HCT116 (cell line): ENCODE data around the gene USP2. TPM values are rescaled to one million over a fixed set of nuclear protein-coding genes. Genes with fewer than 3 reads are reported as not detected.

Experiments used
- ATAC-seq: fragments of 200-7000 bp; cut with Tn5 transposase; 2 replicates; pipeline ENCODE4 v1.9.1; 2020; ENCODE audit warnings: mild to moderate bottlenecking, moderate library complexity
- BruUV-seq: library from RNA; stranded (reverse); fragments of 400-500 nt; replicated peaks from 2 replicates; lab custom pipeline; 2021; lab: Mats Ljungman, UMichigan
- CTCF ChIA-PET: fragments of 300-600 bp; sonication (Branson Sonifier 250); formaldehyde crosslinking; loops from one replicate; lab custom pipeline; 2021; ENCODE audit warnings: antibody characterized with exemption; lab: Charles Lee
- POLR2A ChIA-PET: fragments of 300-600, 350-600 bp; sonication (Branson Sonifier 250); formaldehyde crosslinking; loops from one replicate; lab custom pipeline; 2021; ENCODE audit warnings: antibody characterized with exemption; lab: Charles Lee
- RAD21 ChIA-PET, 2 experiments: fragments of 300-600 bp; sonication (Branson Sonifier 250); formaldehyde crosslinking; loops; one replicate each; lab custom pipeline; 2023; ENCODE audit warnings: low total read pairs in 2 of 2; ENCODE audit not compliant: uncharacterized antibody in 2 of 2, unreplicated experiment in 2 of 2, low non-redundant PET in 1 of 2; lab: Charles Lee
- DNase-seq: peaks from one replicate; pipeline ENCODE4 v3.0.0-alpha.2; 2010; ENCODE audit warnings: low read depth, low spot score
- H2AFZ ChIP-seq: fragments of 200-600 bp; shearing (Covaris generic), sonication (generic); 2 replicates; pipeline ENCODE4 v1.6.1; 2017; ENCODE audit warnings: low read depth, mixed run types, mixed read lengths, antibody characterized with exemption, low read length; ENCODE audit not compliant: poor library complexity, severe bottlenecking
- H3K27ac ChIP-seq: 2 replicates; pipeline ENCODE4 v1.5.1; 2012; ENCODE audit warnings: low read depth, low read length
- H3K27me3 ChIP-seq: fragments of 200-600 bp; sonication (generic); 2 replicates; pipeline ENCODE4 v1.6.1; 2016; ENCODE audit warnings: mixed run types, low read length, mixed read lengths; ENCODE audit not compliant: insufficient read depth
- H3K36me3 ChIP-seq, 2 experiments: fragments of 200-500 bp in 1 of 2; fragments of 200-600 bp in 1 of 2; sonication (Bioruptor generic) in 1 of 2; sonication (generic) in 1 of 2; 2 replicates each; pipeline versions ENCODE4 v1.5.1 to v1.6.1; 2014 to 2016; ENCODE audit warnings: low read length in 2 of 2, inconsistent platforms in 1 of 2, mixed read lengths in 1 of 2, mixed run types in 1 of 2; ENCODE audit not compliant: insufficient read depth in 2 of 2, control insufficient read depth in 1 of 2
- H3K4me1 ChIP-seq, 2 experiments: fragments of 200-600 bp in 1 of 2; sonication (generic) in 1 of 2; 2 replicates each; pipeline versions ENCODE4 v1.5.1 to v1.6.1; 2012 to 2017; ENCODE audit warnings: low read length in 2 of 2, inconsistent platforms in 1 of 2, mild to moderate bottlenecking in 1 of 2, mixed read lengths in 1 of 2, mixed run types in 1 of 2, moderate library complexity in 1 of 2; ENCODE audit not compliant: insufficient read depth in 2 of 2, control insufficient read depth in 1 of 2
- H3K4me2 ChIP-seq: fragments of 200-600 bp; sonication (generic); 2 replicates; pipeline ENCODE4 v1.6.1; 2017; ENCODE audit warnings: mixed run types, low read length, mixed read lengths
- H3K4me3 ChIP-seq, 2 experiments: fragments of 200-600 bp in 1 of 2; sonication (generic) in 1 of 2; replicated peaks in 1 of 2; 2 replicates each; pipeline ENCODE4 v1.5.1; 2011 to 2016; ENCODE audit warnings: low read length in 2 of 2, control low read depth in 1 of 2, low read depth in 1 of 2, mild to moderate bottlenecking in 1 of 2, mixed read lengths in 1 of 2, mixed run types in 1 of 2
- H3K79me2 ChIP-seq: fragments of 200-600 bp; sonication (generic); 2 replicates; pipeline ENCODE4 v1.6.1; 2017; ENCODE audit warnings: mild to moderate bottlenecking, mixed run types, low read length, moderate library complexity, mixed read lengths; ENCODE audit not compliant: insufficient read depth
- H3K9ac ChIP-seq: fragments of 200-600 bp; sonication (generic); 2 replicates; pipeline ENCODE4 v1.6.1; 2016; ENCODE audit warnings: low read length, mixed read lengths
- H3K9me2 ChIP-seq: fragments of 200-600 bp; sonication (generic), shearing (Covaris generic); 2 replicates; pipeline ENCODE4 v1.6.1; 2017; ENCODE audit warnings: mixed run types, mild to moderate bottlenecking, moderate library complexity; ENCODE audit not compliant: insufficient read depth
- H3K9me3 ChIP-seq, 2 experiments: fragments of 200-500 bp in 1 of 2; fragments of 200-600 bp in 1 of 2; sonication (Bioruptor generic) in 1 of 2; sonication (generic) in 1 of 2; 2 replicates each; pipeline ENCODE4 v1.6.1; 2014 to 2017; ENCODE audit warnings: low read length in 2 of 2, mixed read lengths in 2 of 2, inconsistent platforms in 1 of 2, low read depth in 1 of 2, mild to moderate bottlenecking in 1 of 2, mixed run types in 1 of 2, moderate library complexity in 1 of 2; ENCODE audit not compliant: control insufficient read depth in 1 of 2, insufficient read depth in 1 of 2
- H4K20me1 ChIP-seq: fragments of 200-600 bp; sonication (generic), shearing (Covaris generic); 2 replicates; pipeline ENCODE4 v1.6.1; 2017; ENCODE audit warnings: mixed run types, mild to moderate bottlenecking, moderate library complexity; ENCODE audit not compliant: insufficient read depth
- EGR1 ChIP-seq: IDR thresholded peaks from 2 replicates; pipeline ENCODE4 v1.6.1; 2012; ENCODE audit warnings: low read depth
- MAX ChIP-seq: IDR thresholded peaks from 2 replicates; pipeline ENCODE4 v1.6.1; 2012
- intact Hi-C: fragments of 100-400 bp; cut with micrococcal nuclease; formaldehyde crosslinking; loops from 2 replicates; pipeline ENCODE4 v1.10.0; 2022
- total RNA-seq: library from RNA; stranded (reverse); gene quantifications from one replicate; pipeline ENCODE4 v1.2.1, GENCODE V29; 2021; ENCODE audit not compliant: unreplicated experiment
- TF ChIP-seq, protein P1 (sequence below), 3 experiments: fragments of 200-600 bp in 1 of 3; sonication (generic) in 1 of 3; IDR thresholded peaks in 2 of 3; conservative IDR thresholded peaks in 1 of 3; 2 replicates each; pipeline ENCODE4 v1.5.1; 2012 to 2017; ENCODE audit warnings: low read depth in 2 of 3, low read length in 2 of 3, antibody characterized with exemption in 1 of 3, borderline replicate concordance in 1 of 3, control low read depth in 1 of 3, mild to moderate bottlenecking in 1 of 3, mixed read lengths in 1 of 3, mixed run types in 1 of 3, moderate library complexity in 1 of 3; ENCODE audit not compliant: insufficient read depth in 1 of 3

The USP2 gene
- total RNA-seq, 1 experiment from 2014 or later = 5.0 TPM

- H3K4me2 ChIP-seq = peak overlapping the region; percentile 54
- CTCF ChIA-PET = interaction anchor here (1.0 to 3.4 kb wide), 5 partner anchors 11 to 105 kb away, joined by 3 to 24 read pairs (median 7); partner anchors contain the start of gene USP2
- RAD21 ChIA-PET = interaction anchor here (0.5 to 1.4 kb wide), 2 partner anchors 13 to 363 kb away, joined by 3 read pairs; no protein-coding TSS in a partner anchor
- intact Hi-C loops = no loop called here
- DNase-seq = no peak
- TF ChIP-seq, protein P1, sequence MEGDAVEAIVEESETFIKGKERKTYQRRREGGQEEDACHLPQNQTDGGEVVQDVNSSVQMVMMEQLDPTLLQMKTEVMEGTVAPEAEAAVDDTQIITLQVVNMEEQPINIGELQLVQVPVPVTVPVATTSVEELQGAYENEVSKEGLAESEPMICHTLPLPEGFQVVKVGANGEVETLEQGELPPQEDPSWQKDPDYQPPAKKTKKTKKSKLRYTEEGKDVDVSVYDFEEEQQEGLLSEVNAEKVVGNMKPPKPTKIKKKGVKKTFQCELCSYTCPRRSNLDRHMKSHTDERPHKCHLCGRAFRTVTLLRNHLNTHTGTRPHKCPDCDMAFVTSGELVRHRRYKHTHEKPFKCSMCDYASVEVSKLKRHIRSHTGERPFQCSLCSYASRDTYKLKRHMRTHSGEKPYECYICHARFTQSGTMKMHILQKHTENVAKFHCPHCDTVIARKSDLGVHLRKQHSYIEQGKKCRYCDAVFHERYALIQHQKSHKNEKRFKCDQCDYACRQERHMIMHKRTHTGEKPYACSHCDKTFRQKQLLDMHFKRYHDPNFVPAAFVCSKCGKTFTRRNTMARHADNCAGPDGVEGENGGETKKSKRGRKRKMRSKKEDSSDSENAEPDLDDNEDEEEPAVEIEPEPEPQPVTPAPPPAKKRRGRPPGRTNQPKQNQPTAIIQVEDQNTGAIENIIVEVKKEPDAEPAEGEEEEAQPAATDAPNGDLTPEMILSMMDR (IDR thresholded peaks at IDR 0.05 in 2 of 3, conservative IDR thresholded peaks at IDR 0.05 in 1 of 3; ENCODE audit: borderline replicate concordance in 1 of 3, insufficient read depth in 1 of 3, low read depth in 2 of 3, low read length in 2 of 3) = no peak
- TF ChIP-seq EGR1 = no peak
- TF ChIP-seq MAX = no peak
- no peak overlapping the region for H3K4me3 ChIP-seq
- no peaks in the 10 kb centered on the region for H4K20me1 ChIP-seq
- POLR2A ChIA-PET = no interaction called here
- H3K9me3 ChIP-seq = no peaks in the 10 kb centered on the region
- H3K27ac ChIP-seq = no peak overlapping the region
- ATAC-seq = no peak
- no peaks in the 10 kb centered on the region for H3K9me2 ChIP-seq
- H2AFZ ChIP-seq = no peak overlapping the region
- BruUV-seq = no TSS peak
- no peaks in the 10 kb centered on the region for H3K36me3 ChIP-seq
- H3K4me1 ChIP-seq = peaks cover 37 to 48% of the 10 kb centered on the region in 2 experiments
- H3K27me3 ChIP-seq = peaks cover 5% of the 10 kb centered on the region; the same call in 1 of the 2 replicates
- H3K9ac ChIP-seq = no peak overlapping the region
- H3K79me2 ChIP-seq = no peaks in the 10 kb centered on the region
These were observed 12.2 kb downstream of the USP2 start for GRCh38 chr11:119369132-119369925.
